A673 (cell line): Measurements from ENCODE around the gene GTF3C5. TPM values are rescaled to one million over a fixed set of nuclear protein-coding genes. Genes with fewer than 3 reads are reported as not detected.

Experiments used
- BruUV-seq: library from RNA; stranded (reverse); fragments of 400-500 nt; replicated peaks from 2 replicates; lab custom pipeline; 2021; lab: Mats Ljungman, UMichigan
- CTCF ChIA-PET: fragments of 300-600 bp; sonication (Branson Sonifier 250); formaldehyde crosslinking; loops from one replicate; lab custom pipeline; 2022; ENCODE audit warnings: antibody characterized with exemption; lab: Charles Lee
- POLR2A ChIA-PET: fragments of 300-600 bp; sonication (Branson Sonifier 250); formaldehyde crosslinking; loops from one replicate; lab custom pipeline; 2022; ENCODE audit warnings: antibody characterized with exemption; ENCODE audit not compliant: low non-redundant PET; lab: Charles Lee
- DNase-seq: peaks from one replicate; pipeline ENCODE4 v3.0.0-alpha.2; 2015; ENCODE audit warnings: low spot score
- H3K27ac ChIP-seq: fragments of 200-600 bp; sonication (generic); 2 replicates; pipeline ENCODE4 v1.5.1; 2016; ENCODE audit warnings: mixed run types, low read depth, mild to moderate bottlenecking, mixed read lengths, antibody characterized with exemption, low read length; ENCODE audit not compliant: poor library complexity, severe bottlenecking
- H3K27me3 ChIP-seq: fragments of 200-600 bp; sonication (generic); replicated peaks from 2 replicates; pipeline ENCODE4 v1.6.1; 2017; ENCODE audit warnings: mixed run types, low read depth, mild to moderate bottlenecking, mixed read lengths, antibody characterized with exemption, low read length; ENCODE audit not compliant: insufficient read depth, poor library complexity
- H3K36me3 ChIP-seq: fragments of 200-600 bp; sonication (generic); 2 replicates; pipeline ENCODE4 v1.6.1; 2016; ENCODE audit warnings: mixed run types, mild to moderate bottlenecking, mixed read lengths, antibody characterized with exemption, low read length; ENCODE audit not compliant: insufficient read depth, poor library complexity, severe bottlenecking
- H3K4me1 ChIP-seq: fragments of 200-600 bp; sonication (generic); 2 replicates; pipeline ENCODE4 v1.6.1; 2017; ENCODE audit warnings: mixed run types, mild to moderate bottlenecking, mixed read lengths, antibody characterized with exemption, low read length; ENCODE audit not compliant: insufficient read depth, poor library complexity, severe bottlenecking
- H3K4me3 ChIP-seq: fragments of 200-600 bp; sonication (generic); 2 replicates; pipeline ENCODE4 v1.5.1; 2016; ENCODE audit warnings: low read depth, mixed run types, mild to moderate bottlenecking, mixed read lengths, low read length; ENCODE audit not compliant: poor library complexity, severe bottlenecking
- H3K9me3 ChIP-seq: fragments of 200-600 bp; sonication (generic); 2 replicates; pipeline ENCODE4 v1.6.1; 2016; ENCODE audit warnings: mixed run types, low read depth, mild to moderate bottlenecking, mixed read lengths, antibody characterized with exemption, low read length; ENCODE audit not compliant: poor library complexity, severe bottlenecking
- EZH2 ChIP-seq: fragments of 200-600 bp; sonication (generic); IDR thresholded peaks from 2 replicates; pipeline ENCODE4 v1.6.1; 2017; ENCODE audit warnings: borderline replicate concordance, low read depth, mild to moderate bottlenecking, mixed read lengths, antibody characterized with exemption, low read length; ENCODE audit not compliant: poor library complexity, severe bottlenecking
- intact Hi-C: fragments of 100-400 bp; cut with micrococcal nuclease; formaldehyde crosslinking; loops from one replicate; pipeline ENCODE4 v1.10.0; 2022; ENCODE audit not compliant: unreplicated experiment
- total RNA-seq: library from RNA; stranded (reverse); gene quantifications from 2 replicates; pipeline ENCODE4 v1.2.3, GENCODE V29; 2021
- TF ChIP-seq, protein P1 (sequence below): fragments of 300-800, 200-600 bp; sonication (generic); conservative IDR thresholded peaks from 2 replicates; pipeline ENCODE4 v1.5.1; 2017; ENCODE audit warnings: low read depth, mild to moderate bottlenecking, antibody characterized with exemption, low read length, moderate library complexity, mixed read lengths

The GTF3C5 gene
- total RNA-seq, 1 experiment from 2014 or later = 99.9 TPM

DNA sequence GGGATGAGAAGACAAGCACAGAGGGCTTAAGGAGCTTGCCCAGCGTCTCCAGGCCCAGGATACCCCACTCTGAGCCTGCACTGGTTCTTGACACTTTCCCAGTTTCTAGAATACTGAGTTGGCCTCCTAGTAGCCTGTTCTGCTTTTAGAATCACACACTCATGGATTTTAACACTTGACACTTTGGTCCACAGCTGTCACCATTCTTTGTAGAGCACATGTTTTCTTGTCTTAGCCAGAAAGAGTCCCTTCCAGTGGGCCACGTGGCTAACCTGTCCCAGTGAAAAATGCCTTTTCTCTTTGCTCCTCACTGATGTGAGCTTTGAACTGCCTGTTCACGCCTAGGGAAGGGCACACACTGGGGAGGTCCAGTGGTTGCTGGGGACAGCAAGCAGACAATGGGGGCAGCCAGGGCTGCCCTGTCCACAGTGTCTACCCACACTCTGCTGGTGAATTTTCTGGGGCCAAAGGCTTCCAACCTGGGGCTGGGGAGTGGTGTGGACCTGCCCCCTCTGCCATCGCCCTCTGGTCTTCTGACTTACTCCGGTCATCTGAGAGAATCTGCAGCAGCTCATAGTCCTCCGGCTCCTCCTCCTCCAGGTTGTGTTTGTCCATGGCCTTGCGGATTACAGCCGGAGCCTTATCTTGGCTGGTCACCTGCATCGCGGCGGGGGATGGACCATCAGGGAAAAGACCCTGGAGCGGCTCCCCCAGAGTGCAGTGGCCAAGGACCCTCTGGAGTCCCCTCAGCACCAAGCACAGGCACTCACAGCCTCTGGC lies 69.1 kb downstream of the GTF3C5 start:
- DNase-seq = no peak
- H3K27ac ChIP-seq = no peak overlapping the region
- H3K27me3 ChIP-seq = no peaks in the 10 kb centered on the region
- no TSS peak for BruUV-seq
- H3K4me3 ChIP-seq = no peak overlapping the region
- ChIA-PET POLR2A (no interaction called here), CTCF (no interaction called here)
- intact Hi-C loops = no loop called here
- peaks cover 29% of the 10 kb centered on the region for H3K9me3 ChIP-seq
- H3K36me3 ChIP-seq = peaks cover 80% of the 10 kb centered on the region
- TF ChIP-seq, protein P1, sequence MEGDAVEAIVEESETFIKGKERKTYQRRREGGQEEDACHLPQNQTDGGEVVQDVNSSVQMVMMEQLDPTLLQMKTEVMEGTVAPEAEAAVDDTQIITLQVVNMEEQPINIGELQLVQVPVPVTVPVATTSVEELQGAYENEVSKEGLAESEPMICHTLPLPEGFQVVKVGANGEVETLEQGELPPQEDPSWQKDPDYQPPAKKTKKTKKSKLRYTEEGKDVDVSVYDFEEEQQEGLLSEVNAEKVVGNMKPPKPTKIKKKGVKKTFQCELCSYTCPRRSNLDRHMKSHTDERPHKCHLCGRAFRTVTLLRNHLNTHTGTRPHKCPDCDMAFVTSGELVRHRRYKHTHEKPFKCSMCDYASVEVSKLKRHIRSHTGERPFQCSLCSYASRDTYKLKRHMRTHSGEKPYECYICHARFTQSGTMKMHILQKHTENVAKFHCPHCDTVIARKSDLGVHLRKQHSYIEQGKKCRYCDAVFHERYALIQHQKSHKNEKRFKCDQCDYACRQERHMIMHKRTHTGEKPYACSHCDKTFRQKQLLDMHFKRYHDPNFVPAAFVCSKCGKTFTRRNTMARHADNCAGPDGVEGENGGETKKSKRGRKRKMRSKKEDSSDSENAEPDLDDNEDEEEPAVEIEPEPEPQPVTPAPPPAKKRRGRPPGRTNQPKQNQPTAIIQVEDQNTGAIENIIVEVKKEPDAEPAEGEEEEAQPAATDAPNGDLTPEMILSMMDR = no peak
- TF ChIP-seq EZH2 = no peak
- H3K4me1 ChIP-seq = no peaks in the 10 kb centered on the region

DNA sequence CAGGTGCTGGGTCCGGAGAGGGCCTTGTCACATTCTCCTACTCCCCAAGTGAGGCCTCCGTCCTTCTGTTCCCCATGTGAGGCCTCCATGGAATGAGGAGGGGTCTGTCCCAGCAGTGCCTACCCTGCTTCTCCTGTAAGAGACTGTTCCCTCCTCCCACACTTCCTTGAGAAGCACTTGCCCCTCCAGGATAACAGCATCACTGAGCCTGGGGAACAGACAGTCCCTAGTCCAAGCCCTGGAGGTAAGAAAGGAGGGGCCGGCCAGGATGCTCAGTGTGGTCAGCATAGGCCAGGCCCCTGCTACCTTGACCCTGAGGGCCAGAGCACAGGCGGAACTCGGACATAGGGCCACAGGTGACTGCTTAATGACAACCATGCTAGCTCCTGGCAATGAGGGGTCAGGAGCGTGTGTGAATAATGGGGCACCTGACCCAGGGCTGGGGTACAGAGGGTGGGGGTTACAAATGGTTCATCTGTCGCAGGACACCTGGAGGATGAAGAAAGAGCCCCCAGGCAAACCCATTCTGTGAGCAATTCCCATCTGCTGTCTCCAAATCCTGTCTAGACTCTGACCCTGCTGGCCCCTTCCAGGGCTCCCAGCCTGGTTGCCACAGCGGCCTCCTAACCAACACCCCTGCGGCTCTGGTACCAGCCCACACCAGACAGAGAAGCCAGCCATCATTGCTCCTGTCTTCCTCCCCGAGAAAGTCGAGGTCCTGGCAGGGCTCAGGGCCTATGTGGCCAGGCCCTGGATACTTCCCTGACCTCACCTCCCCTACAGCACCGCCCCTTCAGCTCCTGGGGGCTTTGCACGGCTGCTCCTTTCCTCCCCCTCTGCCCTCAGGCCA lies 69.9 kb downstream of the GTF3C5 start:
- peaks cover 80% of the 10 kb centered on the region for H3K36me3 ChIP-seq
- peaks cover 24% of the 10 kb centered on the region for H3K9me3 ChIP-seq
- DNase-seq = no peak
- no peak overlapping the region for H3K27ac ChIP-seq
- intact Hi-C loops = no loop called here
- CTCF ChIA-PET = interaction anchor here (1.7 kb wide), 1 partner anchor 44 kb away, joined by 3 read pairs; no protein-coding TSS in a partner anchor
- TF ChIP-seq EZH2 = no peak
- TF ChIP-seq, protein P1 = no peak
- no peaks in the 10 kb centered on the region for H3K4me1 ChIP-seq
- POLR2A ChIA-PET = no interaction called here
- H3K4me3 ChIP-seq = no peak overlapping the region
- no peaks in the 10 kb centered on the region for H3K27me3 ChIP-seq
- BruUV-seq = no TSS peak

DNA sequence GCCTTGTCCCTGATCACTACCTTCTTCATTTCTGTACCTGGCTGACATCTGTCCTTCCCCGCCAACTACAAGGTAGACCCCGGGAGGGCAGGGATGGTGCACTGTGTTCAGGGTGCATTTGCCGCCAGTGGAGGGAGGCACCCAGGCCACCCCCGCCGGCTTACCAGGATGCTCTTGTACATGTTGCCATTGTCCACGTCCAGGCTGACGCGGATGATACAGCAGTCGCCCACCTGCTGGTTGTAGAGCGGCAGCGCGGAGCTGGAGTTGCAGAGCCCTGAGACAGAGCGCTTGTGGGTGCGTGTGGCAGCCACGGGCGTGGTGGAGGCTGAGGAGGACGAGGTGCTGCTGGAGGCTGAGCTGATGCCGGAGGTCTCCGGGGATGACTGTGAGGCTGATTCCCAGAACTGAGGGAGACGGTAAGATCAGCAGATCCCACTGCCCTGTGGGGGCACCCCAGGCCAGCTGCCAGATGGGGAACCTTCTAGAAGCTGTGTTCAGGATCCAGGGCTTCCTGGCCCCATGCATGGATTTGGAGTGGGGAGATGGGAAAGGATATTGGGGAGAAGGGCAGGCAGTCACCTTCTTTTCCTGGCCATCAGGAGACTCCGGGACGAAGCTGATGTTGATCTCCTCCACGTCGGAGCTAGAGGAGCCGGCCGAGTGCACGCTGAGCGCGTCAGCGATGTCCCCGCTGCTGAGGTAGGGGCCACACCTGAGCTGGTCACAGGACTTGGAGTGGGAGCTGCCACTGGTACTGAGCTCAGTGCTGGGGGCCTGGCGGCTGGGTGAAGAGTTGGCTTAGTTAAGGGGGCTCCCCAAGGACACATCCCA lies 70.8 kb downstream of the GTF3C5 start:
- DNase-seq = no peak
- CTCF ChIA-PET = interaction anchor here (1.7 kb wide), 1 partner anchor 43 kb away, joined by 3 read pairs; no protein-coding TSS in a partner anchor
- no peak overlapping the region for H3K27ac ChIP-seq
- no peaks in the 10 kb centered on the region for H3K27me3 ChIP-seq
- POLR2A ChIA-PET = no interaction called here
- H3K4me1 ChIP-seq = no peaks in the 10 kb centered on the region
- peaks cover 15% of the 10 kb centered on the region for H3K9me3 ChIP-seq
- TF ChIP-seq EZH2 = no peak
- TF ChIP-seq, protein P1 = no peak
- BruUV-seq = no TSS peak
- peaks cover 82% of the 10 kb centered on the region for H3K36me3 ChIP-seq
- H3K4me3 ChIP-seq = no peak overlapping the region
- intact Hi-C loops = no loop called here
